Transverse colon (tissue), 3 donors: ENCODE measurements around the gene PPP1R13B.

Experiments used
- CTCF ChIP-seq, 5 experiments: fragments of 200-600 bp in 3 of 5; fragments of 450-650 bp in 2 of 5; sonication (generic) in 3 of 5; IDR thresholded peaks; 1 replicate in 2 of 5; 2 replicates in 3 of 5; pipeline ENCODE4 v1.5.1; 2016 to 2017; ENCODE audit warnings: antibody characterized with exemption in 5 of 5, inconsistent platforms in 3 of 5, mild to moderate bottlenecking in 2 of 5, moderate library complexity in 1 of 5
- POLR2A ChIP-seq: fragments of 450-650 bp; IDR thresholded peaks from one replicate; pipeline ENCODE4 v1.6.1; 2016; ENCODE audit warnings: antibody characterized with exemption, mild to moderate bottlenecking, moderate library complexity

- TF ChIP-seq CTCF (IDR thresholded peaks at IDR 0.05), result no peak
- no peak for TF ChIP-seq POLR2A
Measured at GRCh38 chr14:103707329-103708263, 139.8 kb downstream of the PPP1R13B start.
